Fibroblast of the aortic adventitia (primary cell): Measurements from ENCODE around the gene DDIT3. TPM values are rescaled to one million over a fixed set of nuclear protein-coding genes. Genes with fewer than 3 reads are reported as not detected.
"Not testable (repeated sequence)": the region's sequence is repeated elsewhere in the genome, so short reads cannot be mapped to it uniquely, and the experiment has no call there.

Source experiments
- DNase-seq: peaks from one replicate; pipeline ENCODE4 v3.0.0-alpha.2; 2010; ENCODE audit warnings: low read depth
- H3K4me3 ChIP-seq: 2 replicates; pipeline ENCODE4 v1.5.1; 2011; ENCODE audit warnings: low read depth, mild to moderate bottlenecking, control low read depth, low read length, moderate library complexity
- CTCF ChIP-seq: IDR thresholded peaks from 2 replicates; pipeline ENCODE4 v1.5.1; 2011; ENCODE audit warnings: mild to moderate bottlenecking, low read length, control low read depth, inconsistent platforms; ENCODE audit not compliant: insufficient read depth
- total RNA-seq: library from RNA; depleted of rRNA; stranded (reverse); fragments of >200 nt; gene quantifications from 2 replicates; pipeline ENCODE4 v1.2.3, GENCODE V29; 2012; ENCODE audit warnings: low replicate concordance

Gene DDIT3
- total RNA-seq, 1 donor = 37.7 TPM

GRCh38 chr12:57498571-57498970, 21.7 kb downstream of the DDIT3 start:
- no peak for DNase-seq
- TF ChIP-seq CTCF = no peak

GRCh38 chr12:57498132-57498502, 22.2 kb downstream of the DDIT3 start:
- no peak overlapping the region for H3K4me3 ChIP-seq
- TF ChIP-seq CTCF = no peak

More at GRCh38 chr12:57498571-57498970, 21.7 kb downstream of the DDIT3 start:
- no peak overlapping the region for H3K4me3 ChIP-seq

GRCh38 chr12:57497223-57498131, 22.8 kb downstream of the DDIT3 start:
- no peak for TF ChIP-seq CTCF
- no peak for DNase-seq
- no peak overlapping the region for H3K4me3 ChIP-seq

More at GRCh38 chr12:57498132-57498502, 22.2 kb downstream of the DDIT3 start:
- no peak for DNase-seq

GRCh38 chr12:57496822-57497221, 23.5 kb downstream of the DDIT3 start:
- DNase-seq = no peak
- TF ChIP-seq CTCF = no peak

GRCh38 chr12:57495051-57495701, 25.1 kb downstream of the DDIT3 start:
- not testable (repeated sequence) for H3K4me3 ChIP-seq, DNase-seq

More at GRCh38 chr12:57496822-57497221, 23.5 kb downstream of the DDIT3 start:
- H3K4me3 ChIP-seq = no peak overlapping the region

GRCh38 chr12:57491393-57492280, 28.7 kb downstream of the DDIT3 start:
- TF ChIP-seq CTCF = no peak
- no peak overlapping the region for H3K4me3 ChIP-seq
- no peak for DNase-seq

- DNase-seq = no peak
- no peak overlapping the region for H3K4me3 ChIP-seq
- no peak for TF ChIP-seq CTCF
Measured at GRCh38 chr12:57490126-57490525, 30.2 kb downstream of the DDIT3 start.
